ENCODE measurements around the gene MLPH.
A peak's percentile ranks its signal among the peaks of the same experiment; 100 is the strongest.

Gene MLPH

GRCh38 chr2:237498341-237498740 is 11.3 kb downstream of the MLPH start:
- no peak for DNase-seq
- Mint-ChIP-seq H3K4me1 (peaks cover 39% of the 10 kb centered on the region), H3K36me3 (ENCODE audit: low read depth) (no peaks in the 10 kb centered on the region), H3K27ac (no peak overlapping the region), H3K9me3 (peaks cover 8% of the 10 kb centered on the region), H3K27me3 (ENCODE audit: low read depth, poor library complexity) (peaks cover 33% of the 10 kb centered on the region), H3K4me3 (no peak overlapping the region)
- no peak for TF ChIP-seq CTCF (IDR thresholded peaks at IDR 0.05)

DNA sequence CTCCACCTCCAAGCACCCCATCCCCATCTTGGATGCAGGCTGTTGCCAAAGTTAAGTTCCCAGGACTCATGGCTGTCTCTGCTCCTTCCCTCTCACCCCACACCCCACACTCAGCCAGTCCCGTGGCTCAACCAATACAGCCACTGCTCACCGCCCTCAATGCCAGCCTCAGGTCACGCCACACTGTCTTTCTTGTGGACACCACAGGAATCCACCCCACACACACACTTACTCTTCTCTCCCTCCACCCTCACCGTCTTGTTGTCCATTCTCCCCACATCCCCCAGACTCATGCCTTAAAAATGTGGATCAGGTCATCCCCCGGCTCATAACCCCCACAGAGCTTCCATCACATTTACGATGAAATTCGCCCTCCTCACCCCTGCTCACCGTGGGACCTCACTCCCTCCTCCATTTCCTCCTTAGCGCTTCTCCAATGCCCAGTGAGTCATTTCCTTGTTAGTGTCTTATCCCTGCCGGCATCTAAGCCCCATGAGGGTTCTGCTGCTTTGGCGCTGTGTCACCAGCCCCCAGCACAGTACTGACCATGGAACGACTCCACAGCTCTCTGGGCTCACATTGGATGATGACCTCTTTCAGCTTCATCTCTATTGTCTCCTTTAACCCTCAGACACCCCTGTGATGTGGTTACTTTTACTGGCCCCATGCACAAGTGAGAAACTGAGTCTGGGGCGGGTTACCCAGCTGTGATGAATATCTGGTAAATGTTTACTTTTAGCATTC is 13.8 kb downstream of the MLPH start:
- no peak for DNase-seq
- peaks cover 24% of the 10 kb centered on the region for H3K27me3 Mint-ChIP-seq (ENCODE audit: low read depth, poor library complexity)
- no peaks in the 10 kb centered on the region for H3K36me3 Mint-ChIP-seq (ENCODE audit: low read depth)
- peaks cover 2% of the 10 kb centered on the region for H3K9me3 Mint-ChIP-seq
- no peak for TF ChIP-seq CTCF (IDR thresholded peaks at IDR 0.05)
- H3K27ac Mint-ChIP-seq, result peak overlapping the region; percentile 40
- peaks cover 39% of the 10 kb centered on the region for H3K4me1 Mint-ChIP-seq
- H3K4me3 Mint-ChIP-seq, result no peak overlapping the region

- H3K36me3 Mint-ChIP-seq (ENCODE audit: low read depth), result peaks cover 7% of the 10 kb centered on the region
- no peak for DNase-seq
- peaks cover 41% of the 10 kb centered on the region for H3K4me1 Mint-ChIP-seq
- no peak for TF ChIP-seq CTCF (IDR thresholded peaks at IDR 0.05)
- no peak overlapping the region for H3K27ac Mint-ChIP-seq
- peaks cover 12% of the 10 kb centered on the region for H3K9me3 Mint-ChIP-seq
- no peak overlapping the region for H3K4me3 Mint-ChIP-seq
- H3K27me3 Mint-ChIP-seq (ENCODE audit: low read depth, poor library complexity), result peaks cover 19% of the 10 kb centered on the region
These were observed 15.0 kb downstream of the MLPH start for GRCh38 chr2:237501892-237502513.

DNA sequence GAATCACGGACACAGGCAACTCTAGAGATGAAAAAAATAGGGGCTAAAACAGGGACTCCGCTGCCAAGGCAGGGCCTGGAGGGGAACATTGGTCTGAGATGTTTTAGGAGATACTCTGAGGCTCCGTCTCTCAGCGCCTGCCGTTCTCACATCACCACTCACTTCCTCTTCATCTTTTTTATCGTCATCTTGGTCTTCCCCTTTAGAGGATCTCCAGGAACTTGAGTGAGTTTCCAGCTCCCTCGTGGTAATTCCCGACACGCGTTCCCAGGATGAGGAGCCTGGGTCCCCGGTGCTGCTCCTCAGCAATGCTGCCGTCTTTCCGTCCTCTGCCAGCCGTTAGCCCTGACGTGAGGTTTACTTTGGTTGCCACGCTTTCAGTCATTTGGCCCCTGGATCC is 16.1 kb downstream of the MLPH start:
- H3K9me3 Mint-ChIP-seq, result peaks cover 12% of the 10 kb centered on the region
- no peak for TF ChIP-seq CTCF (IDR thresholded peaks at IDR 0.05)
- H3K27me3 Mint-ChIP-seq (ENCODE audit: low read depth, poor library complexity), result peaks cover 16% of the 10 kb centered on the region
- DNase-seq, result no peak
- H3K27ac Mint-ChIP-seq, result no peak overlapping the region
- H3K36me3 Mint-ChIP-seq (ENCODE audit: low read depth), result peaks cover 7% of the 10 kb centered on the region
- H3K4me3 Mint-ChIP-seq, result no peak overlapping the region
- peaks cover 44% of the 10 kb centered on the region for H3K4me1 Mint-ChIP-seq

GRCh38 chr2:237505188-237505939 is 18.3 kb downstream of the MLPH start:
- no peak for TF ChIP-seq CTCF (IDR thresholded peaks at IDR 0.05)
- H3K36me3 Mint-ChIP-seq (ENCODE audit: low read depth), result peaks cover 7% of the 10 kb centered on the region
- no peak overlapping the region for H3K27ac Mint-ChIP-seq
- no peak for DNase-seq
- H3K27me3 Mint-ChIP-seq (ENCODE audit: low read depth, poor library complexity), result peaks cover 18% of the 10 kb centered on the region
- H3K4me3 Mint-ChIP-seq, result no peak overlapping the region
- peaks cover 16% of the 10 kb centered on the region for H3K9me3 Mint-ChIP-seq
- peaks cover 30% of the 10 kb centered on the region for H3K4me1 Mint-ChIP-seq
